IMR-90 (cell line): ENCODE data around the gene STEAP3. TPM values are rescaled to one million over a fixed set of nuclear protein-coding genes. Genes with fewer than 3 reads are reported as not detected.

ENCODE experiments used
- ATAC-seq: fragments of 200-7000 bp; cut with Tn5 transposase; 2 replicates; pipeline ENCODE4 v1.9.1; 2020; ENCODE audit warnings: low read depth, mild to moderate bottlenecking, moderate library complexity
- BruUV-seq: library from RNA; stranded (reverse); fragments of 400-500 nt; replicated peaks from 2 replicates; lab custom pipeline; 2021; lab: Mats Ljungman, UMichigan
- CTCF ChIA-PET: fragments of 300-600 bp; formaldehyde crosslinking; extraction: SDS; loops from one replicate; lab custom pipeline; 2021; ENCODE audit warnings: antibody characterized with exemption; lab: Yijun Ruan, JAX
- POLR2A ChIA-PET: fragments of 300-600 bp; sonication (Branson Sonifier 250); formaldehyde crosslinking; loops from one replicate; lab custom pipeline; 2022; ENCODE audit warnings: antibody characterized with exemption; ENCODE audit not compliant: unreplicated experiment; lab: Charles Lee
- DNase-seq: peaks from one replicate; pipeline ENCODE4 v3.0.0; 2013
- H2AFZ ChIP-seq: replicated peaks from 2 replicates; pipeline ENCODE3; 2013; ENCODE audit warnings: low read length, mild to moderate bottlenecking; ENCODE audit not compliant: poor library complexity
- H2AK5ac ChIP-seq: 2 replicates; pipeline ENCODE4 v1.6.1; 2013; ENCODE audit warnings: low read depth, low read length, inconsistent platforms
- H2AK9ac ChIP-seq: replicated peaks from 2 replicates; pipeline ENCODE3; 2013; ENCODE audit warnings: mild to moderate bottlenecking, low read depth, low read length, moderate library complexity; ENCODE audit not compliant: poor library complexity
- H2BK120ac ChIP-seq: 2 replicates; pipeline ENCODE4 v1.6.1; 2013; ENCODE audit warnings: low read depth, low read length, inconsistent platforms
- H2BK15ac ChIP-seq: 3 replicates; pipeline ENCODE4 v1.6.1; 2013; ENCODE audit warnings: low read depth, low read length, inconsistent platforms
- H2BK20ac ChIP-seq: 2 replicates; pipeline ENCODE4 v1.6.1; 2013; ENCODE audit warnings: low read depth, mild to moderate bottlenecking, inconsistent platforms, low read length, moderate library complexity
- H2BK5ac ChIP-seq: 2 replicates; pipeline ENCODE4 v1.6.1; 2013; ENCODE audit warnings: mild to moderate bottlenecking, low read depth, low read length, inconsistent platforms; ENCODE audit not compliant: poor library complexity, severe bottlenecking
- H3K14ac ChIP-seq: replicated peaks from 2 replicates; pipeline ENCODE4 v1.6.1; 2013; ENCODE audit warnings: low read depth, low read length, inconsistent platforms
- H3K18ac ChIP-seq: 2 replicates; pipeline ENCODE4 v1.6.1; 2013; ENCODE audit warnings: low read depth, low read length, control low read depth
- H3K23ac ChIP-seq: 2 replicates; pipeline ENCODE4 v1.6.1; 2013; ENCODE audit warnings: low read depth, low read length, inconsistent platforms
- H3K27ac ChIP-seq: 2 replicates; pipeline ENCODE4 v1.5.1; 2013; ENCODE audit warnings: mild to moderate bottlenecking, control low read depth, low read length; ENCODE audit not compliant: insufficient read depth
- H3K27me3 ChIP-seq: 2 replicates; pipeline ENCODE4 v1.6.1; 2013; ENCODE audit warnings: low read length; ENCODE audit not compliant: control insufficient read depth, insufficient read depth
- H3K36me3 ChIP-seq: 2 replicates; pipeline ENCODE4 v1.6.1; 2013; ENCODE audit warnings: low read length, mixed read lengths; ENCODE audit not compliant: control insufficient read depth, insufficient read depth
- H3K4ac ChIP-seq: 2 replicates; pipeline ENCODE4 v1.6.1; 2013; ENCODE audit warnings: low read depth, low read length, inconsistent platforms
- H3K4me1 ChIP-seq: 2 replicates; pipeline ENCODE4 v1.6.1; 2013; ENCODE audit warnings: low read length, mixed read lengths; ENCODE audit not compliant: control insufficient read depth, insufficient read depth
- H3K4me2 ChIP-seq: 2 replicates; pipeline ENCODE4 v1.6.1; 2013; ENCODE audit warnings: low read depth, mild to moderate bottlenecking, control low read depth, low read length, moderate library complexity
- H3K4me3 ChIP-seq: 2 replicates; pipeline ENCODE4 v1.5.1; 2013; ENCODE audit warnings: low read depth, mild to moderate bottlenecking, control low read depth, low read length, moderate library complexity; ENCODE audit not compliant: insufficient read depth
- H3K56ac ChIP-seq: 2 replicates; pipeline ENCODE4 v1.6.1; 2013; ENCODE audit warnings: low read length, inconsistent platforms; ENCODE audit not compliant: insufficient read depth; ENCODE audit errors: extremely low read depth
- H3K79me1 ChIP-seq, 2 experiments: 2 replicates each; pipeline ENCODE4 v1.6.1; 2013; ENCODE audit warnings: low read length in 2 of 2, inconsistent platforms in 1 of 2, low read depth in 1 of 2
- H3K9ac ChIP-seq: 2 replicates; pipeline ENCODE4 v1.6.1; 2013; ENCODE audit warnings: low read depth, low read length, control low read depth
- H3K9me1 ChIP-seq: 2 replicates; pipeline ENCODE4 v1.6.1; 2013; ENCODE audit warnings: low read length, inconsistent platforms; ENCODE audit not compliant: insufficient read depth
- H3K9me3 ChIP-seq: 2 replicates; pipeline ENCODE4 v1.6.1; 2013; ENCODE audit warnings: low read length; ENCODE audit not compliant: control insufficient read depth, insufficient read depth
- H4K20me1 ChIP-seq: 2 replicates; pipeline ENCODE4 v1.6.1; 2013; ENCODE audit warnings: low read length, inconsistent platforms; ENCODE audit not compliant: insufficient read depth
- H4K5ac ChIP-seq: 2 replicates; pipeline ENCODE4 v1.6.1; 2013; ENCODE audit warnings: mild to moderate bottlenecking, low read depth, low read length, control low read depth
- H4K8ac ChIP-seq, 2 experiments: 2 replicates each; pipeline ENCODE4 v1.6.1; 2013; ENCODE audit warnings: low read depth in 2 of 2, low read length in 2 of 2, control low read depth in 1 of 2, inconsistent platforms in 1 of 2
- H4K91ac ChIP-seq: 2 replicates; pipeline ENCODE4 v1.6.1; 2013; ENCODE audit warnings: low read depth, low read length, inconsistent platforms; ENCODE audit not compliant: insufficient read depth
- BHLHE40 ChIP-seq: fragments of 150-350 bp; IDR thresholded peaks from 2 replicates; pipeline ENCODE4 v1.6.1; 2016; ENCODE audit warnings: mild to moderate bottlenecking, low read depth, low read length
- CEBPB ChIP-seq: IDR thresholded peaks from 2 replicates; pipeline ENCODE4 v1.6.1; 2012; ENCODE audit warnings: low read depth, low read length, improper control_type of control experiment
- CHD1 ChIP-seq: IDR thresholded peaks from 2 replicates; pipeline ENCODE4 v1.6.1; 2012; ENCODE audit warnings: low read depth, low read length, improper control_type of control experiment
- FOS ChIP-seq: fragments of 150-350 bp; IDR thresholded peaks from 2 replicates; pipeline ENCODE4 v1.6.1; 2016; ENCODE audit warnings: low read depth, low read length
- MAFK ChIP-seq: IDR thresholded peaks from 2 replicates; pipeline ENCODE4 v1.6.1; 2012; ENCODE audit warnings: low read depth, low read length, improper control_type of control experiment
- MAZ ChIP-seq: IDR thresholded peaks from 2 replicates; pipeline ENCODE4 v1.6.1; 2012; ENCODE audit warnings: low read depth, mild to moderate bottlenecking, low read length, improper control_type of control experiment, moderate library complexity, borderline replicate concordance
- MXI1 ChIP-seq: IDR thresholded peaks from 2 replicates; pipeline ENCODE4 v1.6.1; 2012; ENCODE audit warnings: low read depth, mild to moderate bottlenecking, low read length, moderate library complexity, borderline replicate concordance
- NFE2L2 ChIP-seq: fragments of 150-350 bp; IDR thresholded peaks from 2 replicates; pipeline ENCODE4 v1.6.1; 2016; ENCODE audit warnings: low read depth, mild to moderate bottlenecking, low read length
- POLR2A ChIP-seq: IDR thresholded peaks from 2 replicates; pipeline ENCODE4 v1.6.1; 2012; ENCODE audit warnings: mild to moderate bottlenecking, low read depth, low read length
- RAD21 ChIP-seq: IDR thresholded peaks from 2 replicates; pipeline ENCODE4 v1.6.1; 2012; ENCODE audit warnings: low read length, improper control_type of control experiment
- RCOR1 ChIP-seq: IDR thresholded peaks from 2 replicates; pipeline ENCODE4 v1.6.1; 2012; ENCODE audit warnings: mild to moderate bottlenecking, low read length, improper control_type of control experiment; ENCODE audit not compliant: insufficient replicate concordance
- RFX5 ChIP-seq: IDR thresholded peaks from 2 replicates; pipeline ENCODE4 v1.8.0; 2012; ENCODE audit warnings: low read depth, mild to moderate bottlenecking, low read length, moderate library complexity
- SMC3 ChIP-seq: fragments of 150-350 bp; IDR thresholded peaks from 2 replicates; pipeline ENCODE4 v1.6.1; 2016; ENCODE audit warnings: low read depth, mild to moderate bottlenecking, antibody characterized with exemption, low read length, moderate library complexity
- USF2 ChIP-seq: fragments of 150-350 bp; IDR thresholded peaks from 2 replicates; pipeline ENCODE4 v1.6.1; 2017; ENCODE audit warnings: mild to moderate bottlenecking, antibody characterized with exemption, low read length, low read depth
- WGBS, 2 experiments: methylation state at CpG; one replicate each; pipeline versions ENCODE4 v1.1.5 to v1.1.7; 2013; ENCODE audit warnings: missing lambda C conversion rate in 2 of 2; ENCODE audit not compliant: insufficient read length in 1 of 2; ENCODE audit errors: extremely low coverage in 2 of 2; 5-methylcytosine and 5-hydroxymethylcytosine counted together
- dilution Hi-C: fragments of 300-500 bp; cut with HindIII; formaldehyde crosslinking; loops from one replicate; pipeline ENCODE4 v1.14.3; 2018; ENCODE audit warnings: low sequenced_read_pairs; ENCODE audit not compliant: unreplicated experiment
- in situ Hi-C: fragments of 300-500 bp; cut with MboI; formaldehyde crosslinking; loops from 3 replicates; pipeline ENCODE4 v1.14.3; 2019; ENCODE audit warnings: low sequenced_read_pairs, inconsistent platforms, mixed read lengths
- intact Hi-C: fragments of 100-400 bp; cut with micrococcal nuclease; formaldehyde crosslinking; loops from 2 replicates; pipeline ENCODE4 v1.10.0; 2022
- polyA plus RNA-seq, 3 experiments: library from polyadenylated mRNA; depleted of rRNA; stranded (reverse); fragments of >200 nt; gene quantifications; 2 replicates each; pipeline ENCODE4 v1.2.3, GENCODE V29; 2012; ENCODE audit warnings: low replicate concordance in 1 of 3
- total RNA-seq: library from RNA; depleted of rRNA; stranded (reverse); fragments of >200 nt; gene quantifications from 2 replicates; pipeline ENCODE4 v1.2.3, GENCODE V29; 2012
- TF ChIP-seq, protein P1 (sequence below): fragments of 150-350 bp; IDR thresholded peaks from 2 replicates; pipeline ENCODE4 v1.6.1; 2016; ENCODE audit warnings: low read depth, mild to moderate bottlenecking, low read length, moderate library complexity, borderline replicate concordance
- TF ChIP-seq, protein P2 (sequence below): conservative IDR thresholded peaks from 2 replicates; pipeline ENCODE4 v1.5.1; 2012; ENCODE audit warnings: mild to moderate bottlenecking, low read depth, low read length, improper control_type of control experiment

STEAP3 gene
- total and polyA plus RNA-seq, 2 of the 4 experiments (the other 2 are of a cell fraction) = 19.4 to 43.9 TPM

DNA sequence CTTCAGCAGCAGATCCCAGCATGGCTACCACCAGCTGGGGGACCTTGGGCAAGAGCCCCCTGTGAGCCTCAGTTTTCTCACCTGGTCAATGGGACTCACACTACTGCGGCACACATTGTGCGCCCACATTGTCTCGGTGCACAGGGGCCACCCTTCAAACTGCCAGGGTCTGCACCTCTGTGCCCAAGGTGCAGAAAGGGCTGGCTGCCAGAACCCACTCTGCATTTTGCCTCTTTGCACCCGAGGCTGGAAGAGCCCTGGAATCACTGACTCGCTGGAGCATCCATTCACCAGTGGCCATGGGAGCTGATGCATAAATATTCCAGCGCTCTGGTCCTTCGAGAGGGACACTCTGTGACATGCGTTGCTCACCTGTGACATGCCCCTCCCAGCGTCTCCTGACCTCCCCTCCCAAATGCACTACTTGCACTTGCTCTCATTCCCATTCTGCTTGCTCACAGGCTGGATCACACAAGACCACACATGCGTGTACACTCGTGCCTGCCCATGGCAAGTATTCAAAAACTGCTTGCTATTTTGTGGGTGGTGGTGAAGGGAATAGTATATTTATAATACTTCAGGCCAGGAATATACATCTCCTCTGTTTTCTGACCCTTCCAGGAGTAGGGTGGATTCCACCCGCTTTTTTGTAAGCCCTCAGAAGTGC lies 46.3 kb upstream of the STEAP3 start:
- Histone ChIP-seq H2AK5ac (no peak overlapping the region), H3K79me1 (no peaks in the 10 kb centered on the region), H4K20me1 (no peaks in the 10 kb centered on the region), H4K8ac (no peak overlapping the region), H3K27me3 (peaks cover 5% of the 10 kb centered on the region; the same call in 1 of the 2 replicates), H3K56ac (no peak overlapping the region), H3K4me2 (no peak overlapping the region), H3K9ac (no peak overlapping the region), H2BK120ac (no peak overlapping the region), H3K23ac (no peak overlapping the region), H2AFZ (no peak overlapping the region), H4K5ac (no peak overlapping the region), H2AK9ac (no peak overlapping the region), H4K91ac (no peak overlapping the region), H3K4ac (no peak overlapping the region), H3K4me1 (no peaks in the 10 kb centered on the region), H3K4me3 (no peak overlapping the region), H3K27ac (no peak overlapping the region), H3K9me1 (no peaks in the 10 kb centered on the region), H2BK20ac (no peak overlapping the region), H3K18ac (no peak overlapping the region), H2BK5ac (no peak overlapping the region), H2BK15ac (no peak overlapping the region), H3K14ac (no peak overlapping the region), H3K9me3 (no peaks in the 10 kb centered on the region), H3K36me3 (no peaks in the 10 kb centered on the region)
- DNase-seq = no peak
- intact Hi-C loops (no loop called here), in situ Hi-C loops (no loop called here), dilution Hi-C loops (no loop called here)
- POLR2A ChIA-PET = no interaction called here
- CTCF ChIA-PET = interaction anchor here (0.6 kb wide), 1 partner anchor 322 kb away, joined by 3 read pairs; no protein-coding TSS in a partner anchor
- no peak for ATAC-seq
- TF ChIP-seq, protein P1, sequence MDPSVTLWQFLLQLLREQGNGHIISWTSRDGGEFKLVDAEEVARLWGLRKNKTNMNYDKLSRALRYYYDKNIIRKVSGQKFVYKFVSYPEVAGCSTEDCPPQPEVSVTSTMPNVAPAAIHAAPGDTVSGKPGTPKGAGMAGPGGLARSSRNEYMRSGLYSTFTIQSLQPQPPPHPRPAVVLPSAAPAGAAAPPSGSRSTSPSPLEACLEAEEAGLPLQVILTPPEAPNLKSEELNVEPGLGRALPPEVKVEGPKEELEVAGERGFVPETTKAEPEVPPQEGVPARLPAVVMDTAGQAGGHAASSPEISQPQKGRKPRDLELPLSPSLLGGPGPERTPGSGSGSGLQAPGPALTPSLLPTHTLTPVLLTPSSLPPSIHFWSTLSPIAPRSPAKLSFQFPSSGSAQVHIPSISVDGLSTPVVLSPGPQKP = no peak
- no peak for TF ChIP-seq BHLHE40
- no peak for TF ChIP-seq SMC3
- no peak for TF ChIP-seq MAFK
- TF ChIP-seq USF2 = no peak
- TF ChIP-seq RCOR1 = no peak
- no peak for TF ChIP-seq CEBPB
- TF ChIP-seq FOS = no peak
- no peak for TF ChIP-seq MAZ
- TF ChIP-seq CHD1 = no peak
- TF ChIP-seq, protein P2, sequence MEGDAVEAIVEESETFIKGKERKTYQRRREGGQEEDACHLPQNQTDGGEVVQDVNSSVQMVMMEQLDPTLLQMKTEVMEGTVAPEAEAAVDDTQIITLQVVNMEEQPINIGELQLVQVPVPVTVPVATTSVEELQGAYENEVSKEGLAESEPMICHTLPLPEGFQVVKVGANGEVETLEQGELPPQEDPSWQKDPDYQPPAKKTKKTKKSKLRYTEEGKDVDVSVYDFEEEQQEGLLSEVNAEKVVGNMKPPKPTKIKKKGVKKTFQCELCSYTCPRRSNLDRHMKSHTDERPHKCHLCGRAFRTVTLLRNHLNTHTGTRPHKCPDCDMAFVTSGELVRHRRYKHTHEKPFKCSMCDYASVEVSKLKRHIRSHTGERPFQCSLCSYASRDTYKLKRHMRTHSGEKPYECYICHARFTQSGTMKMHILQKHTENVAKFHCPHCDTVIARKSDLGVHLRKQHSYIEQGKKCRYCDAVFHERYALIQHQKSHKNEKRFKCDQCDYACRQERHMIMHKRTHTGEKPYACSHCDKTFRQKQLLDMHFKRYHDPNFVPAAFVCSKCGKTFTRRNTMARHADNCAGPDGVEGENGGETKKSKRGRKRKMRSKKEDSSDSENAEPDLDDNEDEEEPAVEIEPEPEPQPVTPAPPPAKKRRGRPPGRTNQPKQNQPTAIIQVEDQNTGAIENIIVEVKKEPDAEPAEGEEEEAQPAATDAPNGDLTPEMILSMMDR = no peak
- TF ChIP-seq MXI1 = no peak
- TF ChIP-seq NFE2L2 = no peak
- TF ChIP-seq POLR2A = no peak
- no peak for TF ChIP-seq RFX5
- TF ChIP-seq RAD21 = no peak
- no TSS peak for BruUV-seq
- 70% methylated on average over 6 of the region's 12 CpGs; no CpG with 5 or more reads in 1 of the 2 experiments for WGBS, 2 experiments
